GM23338 (cell line): ENCODE measurements around the gene PRKAR1B.

Experiments
- CREB1 ChIP-seq: fragments of 250-450 bp; sonication (Bioruptor Pico); IDR thresholded peaks from 2 replicates; pipeline ENCODE4 v1.5.0; 2020; ENCODE audit warnings: low read depth, mild to moderate bottlenecking, moderate library complexity
- EZH2 ChIP-seq: fragments of 200-600 bp; sonication (generic); IDR thresholded peaks from one replicate; pipeline ENCODE4 v1.8.0; 2017; ENCODE audit warnings: antibody characterized with exemption, mild to moderate bottlenecking, low read depth; ENCODE audit not compliant: unreplicated experiment
- EZH2phosphoT487 ChIP-seq: fragments of 200-600 bp; sonication (generic); IDR thresholded peaks from one replicate; pipeline ENCODE4 v1.8.1; 2018; ENCODE audit warnings: antibody characterized with exemption; ENCODE audit not compliant: unreplicated experiment
- JUNB ChIP-seq: IDR thresholded peaks from one replicate; pipeline ENCODE4 v1.6.1; 2016; ENCODE audit warnings: antibody characterized with exemption; ENCODE audit not compliant: unreplicated experiment
- NANOG ChIP-seq: IDR thresholded peaks from 2 replicates; pipeline ENCODE4 v1.6.1; 2016; ENCODE audit warnings: antibody characterized with exemption, borderline replicate concordance
- POLR2AphosphoS5 ChIP-seq: IDR thresholded peaks from 2 replicates; pipeline ENCODE4 v1.6.1; 2016; ENCODE audit warnings: antibody characterized with exemption, low read depth
- ZNF114 ChIP-seq: fragments of 250-450 bp; sonication (Bioruptor Pico); IDR thresholded peaks from 2 replicates; pipeline ENCODE4 v1.5.0; 2020; ENCODE audit warnings: mild to moderate bottlenecking, moderate library complexity
- ZNF331 ChIP-seq: fragments of 250-450 bp; sonication (Bioruptor Pico); IDR thresholded peaks from 2 replicates; pipeline ENCODE4 v1.5.0; 2020; ENCODE audit warnings: low read depth, mild to moderate bottlenecking, moderate library complexity
- TF ChIP-seq, protein P1 (sequence below), 2 experiments: fragments of 200-600 bp in 1 of 2; sonication (generic) in 1 of 2; conservative IDR thresholded peaks; 2 replicates each; pipeline versions ENCODE4 v1.5.1 to v1.6.1; 2016 to 2017; ENCODE audit warnings: antibody characterized with exemption in 2 of 2, low read depth in 2 of 2, mild to moderate bottlenecking in 2 of 2, moderate library complexity in 1 of 2
- TF ChIP-seq, protein P2 (sequence below): IDR thresholded peaks from one replicate; pipeline ENCODE4 v1.6.1; 2018; ENCODE audit warnings: antibody characterized with exemption; ENCODE audit not compliant: unreplicated experiment
- TF ChIP-seq, protein P3 (sequence below): IDR thresholded peaks from 2 replicates; pipeline ENCODE4 v1.6.1; 2016; ENCODE audit warnings: antibody characterized with exemption
- TF ChIP-seq, protein P4 (sequence below): fragments of 250-450 bp; sonication (Bioruptor Pico); IDR thresholded peaks from 2 replicates; pipeline ENCODE4 v1.5.0; 2020; ENCODE audit warnings: mild to moderate bottlenecking, moderate library complexity

DNA sequence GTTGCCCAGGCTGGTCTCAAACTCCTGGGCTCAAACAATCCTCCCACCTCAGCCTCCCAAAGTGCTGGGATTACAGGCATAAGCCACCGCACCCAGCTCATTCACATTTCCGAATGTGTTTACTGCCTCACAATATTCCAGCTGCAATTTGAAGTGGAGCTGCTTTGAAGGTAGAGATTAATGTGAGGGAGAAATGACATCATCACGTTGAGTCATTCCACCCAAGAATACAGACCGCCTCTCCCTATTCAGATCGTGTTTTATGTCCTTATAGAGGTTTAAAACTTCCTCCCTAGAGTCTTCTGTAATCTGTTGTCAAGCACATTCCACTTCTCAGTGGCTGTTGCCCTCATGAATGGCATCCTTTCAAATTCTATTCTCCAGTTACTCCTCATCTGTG, 107.0 kb downstream of the PRKAR1B start:
- TF ChIP-seq, protein P1, sequence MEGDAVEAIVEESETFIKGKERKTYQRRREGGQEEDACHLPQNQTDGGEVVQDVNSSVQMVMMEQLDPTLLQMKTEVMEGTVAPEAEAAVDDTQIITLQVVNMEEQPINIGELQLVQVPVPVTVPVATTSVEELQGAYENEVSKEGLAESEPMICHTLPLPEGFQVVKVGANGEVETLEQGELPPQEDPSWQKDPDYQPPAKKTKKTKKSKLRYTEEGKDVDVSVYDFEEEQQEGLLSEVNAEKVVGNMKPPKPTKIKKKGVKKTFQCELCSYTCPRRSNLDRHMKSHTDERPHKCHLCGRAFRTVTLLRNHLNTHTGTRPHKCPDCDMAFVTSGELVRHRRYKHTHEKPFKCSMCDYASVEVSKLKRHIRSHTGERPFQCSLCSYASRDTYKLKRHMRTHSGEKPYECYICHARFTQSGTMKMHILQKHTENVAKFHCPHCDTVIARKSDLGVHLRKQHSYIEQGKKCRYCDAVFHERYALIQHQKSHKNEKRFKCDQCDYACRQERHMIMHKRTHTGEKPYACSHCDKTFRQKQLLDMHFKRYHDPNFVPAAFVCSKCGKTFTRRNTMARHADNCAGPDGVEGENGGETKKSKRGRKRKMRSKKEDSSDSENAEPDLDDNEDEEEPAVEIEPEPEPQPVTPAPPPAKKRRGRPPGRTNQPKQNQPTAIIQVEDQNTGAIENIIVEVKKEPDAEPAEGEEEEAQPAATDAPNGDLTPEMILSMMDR (conservative IDR thresholded peaks at IDR 0.05; ENCODE audit: low read depth in 2 of 2), result no peak
- no peak for TF ChIP-seq EZH2
- no peak for TF ChIP-seq ZNF331
- TF ChIP-seq POLR2AphosphoS5, result no peak
- TF ChIP-seq, protein P2, sequence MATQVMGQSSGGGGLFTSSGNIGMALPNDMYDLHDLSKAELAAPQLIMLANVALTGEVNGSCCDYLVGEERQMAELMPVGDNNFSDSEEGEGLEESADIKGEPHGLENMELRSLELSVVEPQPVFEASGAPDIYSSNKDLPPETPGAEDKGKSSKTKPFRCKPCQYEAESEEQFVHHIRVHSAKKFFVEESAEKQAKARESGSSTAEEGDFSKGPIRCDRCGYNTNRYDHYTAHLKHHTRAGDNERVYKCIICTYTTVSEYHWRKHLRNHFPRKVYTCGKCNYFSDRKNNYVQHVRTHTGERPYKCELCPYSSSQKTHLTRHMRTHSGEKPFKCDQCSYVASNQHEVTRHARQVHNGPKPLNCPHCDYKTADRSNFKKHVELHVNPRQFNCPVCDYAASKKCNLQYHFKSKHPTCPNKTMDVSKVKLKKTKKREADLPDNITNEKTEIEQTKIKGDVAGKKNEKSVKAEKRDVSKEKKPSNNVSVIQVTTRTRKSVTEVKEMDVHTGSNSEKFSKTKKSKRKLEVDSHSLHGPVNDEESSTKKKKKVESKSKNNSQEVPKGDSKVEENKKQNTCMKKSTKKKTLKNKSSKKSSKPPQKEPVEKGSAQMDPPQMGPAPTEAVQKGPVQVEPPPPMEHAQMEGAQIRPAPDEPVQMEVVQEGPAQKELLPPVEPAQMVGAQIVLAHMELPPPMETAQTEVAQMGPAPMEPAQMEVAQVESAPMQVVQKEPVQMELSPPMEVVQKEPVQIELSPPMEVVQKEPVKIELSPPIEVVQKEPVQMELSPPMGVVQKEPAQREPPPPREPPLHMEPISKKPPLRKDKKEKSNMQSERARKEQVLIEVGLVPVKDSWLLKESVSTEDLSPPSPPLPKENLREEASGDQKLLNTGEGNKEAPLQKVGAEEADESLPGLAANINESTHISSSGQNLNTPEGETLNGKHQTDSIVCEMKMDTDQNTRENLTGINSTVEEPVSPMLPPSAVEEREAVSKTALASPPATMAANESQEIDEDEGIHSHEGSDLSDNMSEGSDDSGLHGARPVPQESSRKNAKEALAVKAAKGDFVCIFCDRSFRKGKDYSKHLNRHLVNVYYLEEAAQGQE, result no peak
- TF ChIP-seq CREB1, result no peak
- TF ChIP-seq JUNB, result no peak
- TF ChIP-seq EZH2phosphoT487, result no peak
- TF ChIP-seq, protein P3, sequence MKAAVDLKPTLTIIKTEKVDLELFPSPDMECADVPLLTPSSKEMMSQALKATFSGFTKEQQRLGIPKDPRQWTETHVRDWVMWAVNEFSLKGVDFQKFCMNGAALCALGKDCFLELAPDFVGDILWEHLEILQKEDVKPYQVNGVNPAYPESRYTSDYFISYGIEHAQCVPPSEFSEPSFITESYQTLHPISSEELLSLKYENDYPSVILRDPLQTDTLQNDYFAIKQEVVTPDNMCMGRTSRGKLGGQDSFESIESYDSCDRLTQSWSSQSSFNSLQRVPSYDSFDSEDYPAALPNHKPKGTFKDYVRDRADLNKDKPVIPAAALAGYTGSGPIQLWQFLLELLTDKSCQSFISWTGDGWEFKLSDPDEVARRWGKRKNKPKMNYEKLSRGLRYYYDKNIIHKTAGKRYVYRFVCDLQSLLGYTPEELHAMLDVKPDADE, result no peak
- no peak for TF ChIP-seq NANOG
- TF ChIP-seq, protein P4, sequence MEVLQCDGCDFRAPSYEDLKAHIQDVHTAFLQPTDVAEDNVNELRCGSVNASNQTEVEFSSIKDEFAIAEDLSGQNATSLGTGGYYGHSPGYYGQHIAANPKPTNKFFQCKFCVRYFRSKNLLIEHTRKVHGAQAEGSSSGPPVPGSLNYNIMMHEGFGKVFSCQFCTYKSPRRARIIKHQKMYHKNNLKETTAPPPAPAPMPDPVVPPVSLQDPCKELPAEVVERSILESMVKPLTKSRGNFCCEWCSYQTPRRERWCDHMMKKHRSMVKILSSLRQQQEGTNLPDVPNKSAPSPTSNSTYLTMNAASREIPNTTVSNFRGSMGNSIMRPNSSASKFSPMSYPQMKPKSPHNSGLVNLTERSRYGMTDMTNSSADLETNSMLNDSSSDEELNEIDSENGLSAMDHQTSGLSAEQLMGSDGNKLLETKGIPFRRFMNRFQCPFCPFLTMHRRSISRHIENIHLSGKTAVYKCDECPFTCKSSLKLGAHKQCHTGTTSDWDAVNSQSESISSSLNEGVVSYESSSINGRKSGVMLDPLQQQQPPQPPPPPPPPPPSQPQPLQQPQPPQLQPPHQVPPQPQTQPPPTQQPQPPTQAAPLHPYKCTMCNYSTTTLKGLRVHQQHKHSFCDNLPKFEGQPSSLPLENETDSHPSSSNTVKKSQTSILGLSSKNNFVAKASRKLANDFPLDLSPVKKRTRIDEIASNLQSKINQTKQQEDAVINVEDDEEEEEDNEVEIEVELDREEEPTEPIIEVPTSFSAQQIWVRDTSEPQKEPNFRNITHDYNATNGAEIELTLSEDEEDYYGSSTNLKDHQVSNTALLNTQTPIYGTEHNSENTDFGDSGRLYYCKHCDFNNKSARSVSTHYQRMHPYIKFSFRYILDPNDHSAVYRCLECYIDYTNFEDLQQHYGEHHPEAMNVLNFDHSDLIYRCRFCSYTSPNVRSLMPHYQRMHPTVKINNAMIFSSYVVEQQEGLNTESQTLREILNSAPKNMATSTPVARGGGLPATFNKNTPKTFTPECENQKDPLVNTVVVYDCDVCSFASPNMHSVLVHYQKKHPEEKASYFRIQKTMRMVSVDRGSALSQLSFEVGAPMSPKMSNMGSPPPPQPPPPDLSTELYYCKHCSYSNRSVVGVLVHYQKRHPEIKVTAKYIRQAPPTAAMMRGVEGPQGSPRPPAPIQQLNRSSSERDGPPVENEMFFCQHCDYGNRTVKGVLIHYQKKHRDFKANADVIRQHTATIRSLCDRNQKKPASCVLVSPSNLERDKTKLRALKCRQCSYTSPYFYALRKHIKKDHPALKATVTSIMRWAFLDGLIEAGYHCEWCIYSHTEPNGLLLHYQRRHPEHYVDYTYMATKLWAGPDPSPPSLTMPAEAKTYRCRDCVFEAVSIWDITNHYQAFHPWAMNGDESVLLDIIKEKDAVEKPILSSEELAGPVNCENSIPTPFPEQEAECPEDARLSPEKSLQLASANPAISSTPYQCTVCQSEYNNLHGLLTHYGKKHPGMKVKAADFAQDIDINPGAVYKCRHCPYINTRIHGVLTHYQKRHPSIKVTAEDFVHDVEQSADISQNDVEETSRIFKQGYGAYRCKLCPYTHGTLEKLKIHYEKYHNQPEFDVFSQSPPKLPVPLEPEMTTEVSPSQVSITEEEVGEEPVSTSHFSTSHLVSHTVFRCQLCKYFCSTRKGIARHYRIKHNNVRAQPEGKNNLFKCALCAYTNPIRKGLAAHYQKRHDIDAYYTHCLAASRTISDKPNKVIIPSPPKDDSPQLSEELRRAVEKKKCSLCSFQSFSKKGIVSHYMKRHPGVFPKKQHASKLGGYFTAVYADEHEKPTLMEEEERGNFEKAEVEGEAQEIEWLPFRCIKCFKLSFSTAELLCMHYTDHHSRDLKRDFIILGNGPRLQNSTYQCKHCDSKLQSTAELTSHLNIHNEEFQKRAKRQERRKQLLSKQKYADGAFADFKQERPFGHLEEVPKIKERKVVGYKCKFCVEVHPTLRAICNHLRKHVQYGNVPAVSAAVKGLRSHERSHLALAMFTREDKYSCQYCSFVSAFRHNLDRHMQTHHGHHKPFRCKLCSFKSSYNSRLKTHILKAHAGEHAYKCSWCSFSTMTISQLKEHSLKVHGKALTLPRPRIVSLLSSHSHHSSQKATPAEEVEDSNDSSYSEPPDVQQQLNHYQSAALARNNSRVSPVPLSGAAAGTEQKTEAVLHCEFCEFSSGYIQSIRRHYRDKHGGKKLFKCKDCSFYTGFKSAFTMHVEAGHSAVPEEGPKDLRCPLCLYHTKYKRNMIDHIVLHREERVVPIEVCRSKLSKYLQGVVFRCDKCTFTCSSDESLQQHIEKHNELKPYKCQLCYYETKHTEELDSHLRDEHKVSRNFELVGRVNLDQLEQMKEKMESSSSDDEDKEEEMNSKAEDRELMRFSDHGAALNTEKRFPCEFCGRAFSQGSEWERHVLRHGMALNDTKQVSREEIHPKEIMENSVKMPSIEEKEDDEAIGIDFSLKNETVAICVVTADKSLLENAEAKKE (CRISPR knock-in tag), result no peak
- TF ChIP-seq ZNF114 (CRISPR knock-in tag), result no peak
